Smooth muscle cell (in vitro differentiated cells): ENCODE measurements around the gene DOC2B. TPM values are rescaled to one million over a fixed set of nuclear protein-coding genes. Genes with fewer than 3 reads are reported as not detected.

ENCODE experiments used
- DNase-seq: peaks from one replicate; lab custom pipeline; 2025; ENCODE audit not compliant: unreplicated experiment; lab: John Stamatoyannopoulos, UW
- H2AFZ ChIP-seq: fragments of 200-600 bp; sonication (generic); 2 replicates; pipeline ENCODE4 v1.6.0; 2016; ENCODE audit warnings: antibody characterized with exemption, low read depth, mild to moderate bottlenecking
- H3F3A ChIP-seq: fragments of 200-600 bp; sonication (generic); 2 replicates; pipeline ENCODE4 v1.6.0; 2017; ENCODE audit warnings: antibody characterized with exemption, low read depth
- H3K27ac ChIP-seq: fragments of 200-600 bp; sonication (generic); 2 replicates; pipeline ENCODE4 v1.5.1; 2016; ENCODE audit warnings: low read depth, mild to moderate bottlenecking
- H3K27me3 ChIP-seq: fragments of 200-600 bp; sonication (generic); 2 replicates; pipeline ENCODE4 v1.6.1; 2016; ENCODE audit warnings: low read depth, mild to moderate bottlenecking
- H3K36me3 ChIP-seq: fragments of 200-600 bp; sonication (generic); 2 replicates; pipeline ENCODE4 v1.5.1; 2016; ENCODE audit warnings: low read depth
- H3K4me1 ChIP-seq: fragments of 200-600 bp; sonication (generic); 2 replicates; pipeline ENCODE4 v1.5.1; 2016; ENCODE audit warnings: low read depth
- H3K4me2 ChIP-seq: fragments of 200-600 bp; sonication (generic); 2 replicates; pipeline ENCODE4 v1.6.0; 2016; ENCODE audit warnings: mild to moderate bottlenecking
- H3K4me3 ChIP-seq: fragments of 200-600 bp; sonication (generic); 2 replicates; pipeline ENCODE4 v1.5.1; 2016; ENCODE audit warnings: mild to moderate bottlenecking
- H3K79me2 ChIP-seq: fragments of 200-600 bp; sonication (generic); 2 replicates; pipeline ENCODE4 v1.6.0; 2016; ENCODE audit warnings: low read depth, mild to moderate bottlenecking
- H3K9ac ChIP-seq: fragments of 200-600 bp; sonication (generic); 2 replicates; pipeline ENCODE4 v1.6.0; 2016; ENCODE audit warnings: low read depth
- H3K9me3 ChIP-seq: fragments of 200-600 bp; sonication (generic); replicated peaks from 2 replicates; pipeline ENCODE4 v1.5.1; 2016; ENCODE audit warnings: low read depth
- H4K20me1 ChIP-seq: fragments of 200-600 bp; sonication (generic); 2 replicates; pipeline ENCODE4 v1.6.0; 2016; ENCODE audit warnings: low read depth
- WGBS: methylation state at CpG from one replicate; pipeline ENCODE4 v1.1.7; 2016; ENCODE audit warnings: low lambda C conversion rate; 5-methylcytosine and 5-hydroxymethylcytosine counted together
- polyA plus RNA-seq: library from polyadenylated mRNA; unstranded; fragments of >200 nt; fragmentation: Nextera tagmentation; extraction: Ambion mirVana; gene quantifications from 2 replicates; pipeline ENCODE4 v1.2.1, GENCODE V29; 2016
- total RNA-seq: library from RNA; depleted of rRNA; stranded (reverse); fragments of >200 nt; gene quantifications from 2 replicates; pipeline ENCODE4 v1.2.3, GENCODE V29; 2014
- TF ChIP-seq, protein P1 (sequence below): fragments of 200-600 bp; sonication (generic); IDR thresholded peaks from 2 replicates; pipeline ENCODE4 v1.5.1; 2017; ENCODE audit warnings: borderline replicate concordance, mild to moderate bottlenecking, antibody characterized with exemption; ENCODE audit not compliant: insufficient read depth, poor library complexity, severe bottlenecking

DOC2B gene
- total and polyA plus RNA-seq, 2 experiments from 2014 or later: 0.24 to 0.27 TPM

DNA sequence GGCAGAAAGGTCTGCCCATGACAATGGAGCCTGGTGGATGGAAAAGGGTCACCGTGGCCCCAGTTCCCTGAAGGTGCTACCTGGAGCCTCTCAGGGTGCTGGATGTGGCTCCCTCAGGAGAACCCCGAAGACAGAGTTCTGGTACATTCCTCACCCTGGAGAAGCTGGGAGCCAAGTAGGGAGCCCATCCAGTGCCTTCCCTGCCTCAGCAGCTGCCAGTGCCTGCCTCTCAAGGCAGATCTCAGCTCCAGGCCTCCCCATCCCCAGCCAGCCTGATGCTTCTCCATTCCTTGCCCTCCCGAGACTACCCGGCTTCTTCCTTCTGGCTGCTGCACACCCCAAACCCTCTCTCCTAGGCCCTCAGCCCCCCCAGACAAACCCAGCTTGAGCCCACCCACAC lies 23.5 kb downstream of the DOC2B start:
- TF ChIP-seq, protein P1, sequence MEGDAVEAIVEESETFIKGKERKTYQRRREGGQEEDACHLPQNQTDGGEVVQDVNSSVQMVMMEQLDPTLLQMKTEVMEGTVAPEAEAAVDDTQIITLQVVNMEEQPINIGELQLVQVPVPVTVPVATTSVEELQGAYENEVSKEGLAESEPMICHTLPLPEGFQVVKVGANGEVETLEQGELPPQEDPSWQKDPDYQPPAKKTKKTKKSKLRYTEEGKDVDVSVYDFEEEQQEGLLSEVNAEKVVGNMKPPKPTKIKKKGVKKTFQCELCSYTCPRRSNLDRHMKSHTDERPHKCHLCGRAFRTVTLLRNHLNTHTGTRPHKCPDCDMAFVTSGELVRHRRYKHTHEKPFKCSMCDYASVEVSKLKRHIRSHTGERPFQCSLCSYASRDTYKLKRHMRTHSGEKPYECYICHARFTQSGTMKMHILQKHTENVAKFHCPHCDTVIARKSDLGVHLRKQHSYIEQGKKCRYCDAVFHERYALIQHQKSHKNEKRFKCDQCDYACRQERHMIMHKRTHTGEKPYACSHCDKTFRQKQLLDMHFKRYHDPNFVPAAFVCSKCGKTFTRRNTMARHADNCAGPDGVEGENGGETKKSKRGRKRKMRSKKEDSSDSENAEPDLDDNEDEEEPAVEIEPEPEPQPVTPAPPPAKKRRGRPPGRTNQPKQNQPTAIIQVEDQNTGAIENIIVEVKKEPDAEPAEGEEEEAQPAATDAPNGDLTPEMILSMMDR: no peak
- H3K4me3 ChIP-seq: no peak overlapping the region
- 92% methylated on average over 4 of the region's 4 CpGs for WGBS
- no peaks in the 10 kb centered on the region for H3K4me1 ChIP-seq
- H3K9me3 ChIP-seq: no peaks in the 10 kb centered on the region
- H3K27me3 ChIP-seq: no peaks in the 10 kb centered on the region
- H2AFZ ChIP-seq: no peak overlapping the region
- H3K79me2 ChIP-seq: no peaks in the 10 kb centered on the region
- no peaks in the 10 kb centered on the region for H3F3A ChIP-seq
- H3K36me3 ChIP-seq: no peaks in the 10 kb centered on the region
- no peaks in the 10 kb centered on the region for H4K20me1 ChIP-seq
- H3K4me2 ChIP-seq: no peak overlapping the region
- no peak for DNase-seq
- no peak overlapping the region for H3K27ac ChIP-seq
- H3K9ac ChIP-seq: no peak overlapping the region

GRCh38 chr17:156946-157345 lies 24.5 kb downstream of the DOC2B start:
- Histone ChIP-seq H3K27ac (no peak overlapping the region), H2AFZ (no peak overlapping the region), H3K4me1 (no peaks in the 10 kb centered on the region), H3K79me2 (no peaks in the 10 kb centered on the region), H3K9ac (no peak overlapping the region), H3K36me3 (no peaks in the 10 kb centered on the region), H3K9me3 (no peaks in the 10 kb centered on the region), H3K4me3 (no peak overlapping the region), H3K27me3 (no peaks in the 10 kb centered on the region), H3K4me2 (no peak overlapping the region), H3F3A (no peaks in the 10 kb centered on the region), H4K20me1 (no peaks in the 10 kb centered on the region)
- TF ChIP-seq, protein P1: no peak
- DNase-seq: no peak
- WGBS: 94% methylated on average over 19 of the region's 19 CpGs

GRCh38 chr17:156094-156621 lies 25.3 kb downstream of the DOC2B start:
- Histone ChIP-seq H3K9me3 (no peaks in the 10 kb centered on the region), H3K27ac (no peak overlapping the region), H2AFZ (no peak overlapping the region), H4K20me1 (no peaks in the 10 kb centered on the region), H3K4me2 (no peak overlapping the region), H3K79me2 (no peaks in the 10 kb centered on the region), H3K27me3 (no peaks in the 10 kb centered on the region), H3F3A (no peaks in the 10 kb centered on the region), H3K9ac (no peak overlapping the region), H3K4me1 (no peaks in the 10 kb centered on the region), H3K36me3 (no peaks in the 10 kb centered on the region), H3K4me3 (no peak overlapping the region)
- no peak for DNase-seq
- TF ChIP-seq, protein P1: no peak
- WGBS: 97% methylated on average over 28 of the region's 28 CpGs

GRCh38 chr17:155576-155975 lies 25.9 kb downstream of the DOC2B start:
- H3F3A ChIP-seq: no peaks in the 10 kb centered on the region
- no peaks in the 10 kb centered on the region for H3K4me1 ChIP-seq
- H3K27me3 ChIP-seq: no peaks in the 10 kb centered on the region
- TF ChIP-seq, protein P1: no peak
- no peak overlapping the region for H3K27ac ChIP-seq
- no peaks in the 10 kb centered on the region for H3K79me2 ChIP-seq
- WGBS: 87% methylated on average over 6 of the region's 7 CpGs
- H3K9ac ChIP-seq: no peak overlapping the region
- H3K4me3 ChIP-seq: no peak overlapping the region
- no peaks in the 10 kb centered on the region for H3K36me3 ChIP-seq
- no peak for DNase-seq
- no peak overlapping the region for H2AFZ ChIP-seq
- no peaks in the 10 kb centered on the region for H3K9me3 ChIP-seq
- no peak overlapping the region for H3K4me2 ChIP-seq
- no peaks in the 10 kb centered on the region for H4K20me1 ChIP-seq
